Suppressor macrophage treated with lipopolysaccharide for 1 hour (primary cell): ENCODE data around the gene USP49.

Experiments used
- DNase-seq, 3 donors: peaks; one replicate each; pipeline ENCODE4 v3.0.0-alpha.2; 2020 to 2022

USP49 gene

DNA sequence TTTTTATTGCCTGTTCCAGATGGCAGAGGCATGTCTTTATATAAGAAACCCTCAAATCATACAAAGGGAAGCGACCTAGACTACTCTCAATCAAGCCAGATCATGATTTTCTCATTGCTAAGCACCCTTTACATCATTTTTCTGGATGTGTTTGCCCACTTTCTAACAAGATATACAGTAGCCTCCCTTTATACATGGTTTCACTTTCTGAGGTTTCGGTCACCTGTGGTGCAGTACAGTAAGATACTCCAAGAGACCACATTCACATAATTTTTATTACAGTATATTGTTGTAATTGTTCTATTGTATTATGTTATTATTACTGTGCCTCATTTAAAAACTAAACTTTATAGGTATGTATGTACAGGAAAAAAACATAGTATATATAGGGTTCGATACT lies 84.1 kb downstream of the USP49 start:
- DNase-seq, result no peak

DNA sequence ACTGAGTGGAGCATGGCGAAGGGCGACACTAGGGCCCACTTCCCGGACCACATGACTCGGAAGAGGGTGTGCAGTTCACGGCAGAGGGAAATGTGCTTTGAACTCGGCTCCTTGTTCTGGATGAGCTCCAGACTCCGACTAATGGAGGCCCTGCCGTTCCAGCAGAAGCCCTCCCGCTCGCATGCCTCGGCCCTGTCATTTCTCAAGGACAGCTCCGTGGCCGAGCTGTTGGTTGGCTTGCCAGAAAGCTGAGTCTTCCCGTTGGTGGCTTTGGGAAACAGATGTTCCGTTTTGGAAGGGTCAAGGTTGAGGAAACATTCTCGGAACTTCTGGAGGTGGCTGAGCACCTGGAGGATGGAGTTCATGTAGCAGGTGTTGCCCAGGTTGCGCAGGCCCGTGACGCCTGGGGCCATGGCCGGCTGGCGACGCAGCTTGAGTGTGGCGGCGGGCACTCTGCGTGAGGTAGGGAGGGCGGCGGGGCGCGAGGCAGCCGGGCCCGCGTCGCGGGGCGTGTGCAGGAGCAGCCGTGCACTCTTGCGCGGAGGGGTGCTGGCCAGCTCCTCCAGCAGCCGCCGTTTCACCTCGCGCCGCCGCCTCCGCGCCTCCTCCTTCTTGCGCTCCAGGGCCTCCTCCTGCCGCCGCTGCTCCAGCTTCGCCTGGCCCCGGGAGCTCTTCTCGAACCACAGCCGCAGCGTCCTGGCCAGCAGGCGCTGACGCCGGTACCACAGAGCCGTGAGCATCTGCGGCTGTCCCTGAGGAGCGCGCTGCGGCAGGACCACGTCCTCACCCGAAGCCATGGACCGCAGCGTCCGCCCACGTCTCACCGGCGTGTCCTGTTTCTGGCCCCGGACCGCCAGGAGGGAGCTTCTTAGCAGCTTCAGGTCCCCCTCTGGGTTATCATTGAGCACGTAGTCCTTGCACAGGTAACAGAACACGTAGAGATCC lies 89.1 kb downstream of the USP49 start:
- no peak for DNase-seq

DNA sequence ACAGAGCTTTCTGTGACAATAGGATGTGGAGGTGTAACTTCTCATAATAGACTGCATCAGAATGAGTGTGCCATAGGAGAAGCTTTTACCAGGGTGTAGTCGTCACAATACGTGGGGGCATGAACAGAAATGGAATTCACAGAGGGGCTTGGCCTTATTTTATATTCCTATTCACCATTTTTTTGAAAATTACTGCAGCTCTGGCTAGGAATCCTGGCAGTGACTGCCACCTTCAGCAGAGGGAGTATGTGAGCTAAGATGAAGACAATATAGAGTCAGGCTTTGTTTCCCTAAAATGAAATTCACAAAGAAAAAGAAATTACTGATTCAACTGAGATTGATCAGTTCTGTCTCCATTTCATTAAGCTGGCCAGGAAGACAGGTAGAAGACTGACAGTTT lies 93.8 kb downstream of the USP49 start:
- DNase-seq, result peak in 2 of 3 donors; percentile 20 to 27

DNA sequence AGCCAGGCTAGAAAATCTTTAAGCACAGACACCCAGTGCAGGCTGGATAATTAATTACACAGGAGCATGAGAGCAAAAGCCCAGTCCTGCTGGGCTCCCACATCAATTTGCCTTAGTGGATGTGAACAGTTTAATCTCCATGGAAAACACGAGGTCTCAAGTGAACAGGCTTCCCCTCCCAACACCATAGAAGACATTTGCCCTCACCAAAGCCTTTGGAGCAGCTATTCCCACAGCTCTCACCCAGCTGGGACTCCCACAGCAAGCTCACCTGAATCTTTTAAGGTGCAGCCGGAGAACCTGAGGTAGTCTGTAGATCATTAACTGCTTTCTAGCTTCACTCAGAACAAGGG lies 95.6 kb downstream of the USP49 start:
- no peak for DNase-seq

DNA sequence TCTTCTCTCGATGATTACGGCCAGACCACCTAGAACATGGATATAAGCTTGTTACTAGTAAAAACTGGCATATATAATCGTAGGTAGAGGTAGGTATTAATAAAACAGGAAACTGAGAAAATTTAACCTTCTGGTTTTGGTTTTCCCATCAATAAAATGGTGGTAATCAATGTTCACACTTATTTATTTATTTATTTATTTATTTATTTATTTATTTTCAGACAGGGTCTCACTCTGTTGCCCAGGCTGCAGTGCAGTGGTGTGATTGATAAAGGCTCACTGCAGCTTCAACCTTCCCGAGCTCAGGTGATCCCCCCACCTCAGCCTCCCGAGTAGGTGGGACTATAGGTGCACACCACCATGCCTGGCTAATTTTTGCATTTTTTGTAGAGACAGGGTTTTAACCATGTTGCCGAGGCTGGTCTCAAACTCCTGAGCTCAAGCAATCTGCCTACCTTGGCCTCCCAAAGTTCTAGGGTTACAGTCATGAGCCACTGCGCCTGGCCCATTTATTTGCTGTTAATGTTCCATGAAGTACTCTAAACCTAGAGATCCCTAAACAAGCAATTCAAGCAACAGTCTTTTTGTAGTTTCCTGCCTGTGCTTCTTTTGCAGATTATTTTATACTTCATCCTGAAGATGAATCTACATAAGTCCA lies 96.1 kb downstream of the USP49 start:
- DNase-seq, result no peak

DNA sequence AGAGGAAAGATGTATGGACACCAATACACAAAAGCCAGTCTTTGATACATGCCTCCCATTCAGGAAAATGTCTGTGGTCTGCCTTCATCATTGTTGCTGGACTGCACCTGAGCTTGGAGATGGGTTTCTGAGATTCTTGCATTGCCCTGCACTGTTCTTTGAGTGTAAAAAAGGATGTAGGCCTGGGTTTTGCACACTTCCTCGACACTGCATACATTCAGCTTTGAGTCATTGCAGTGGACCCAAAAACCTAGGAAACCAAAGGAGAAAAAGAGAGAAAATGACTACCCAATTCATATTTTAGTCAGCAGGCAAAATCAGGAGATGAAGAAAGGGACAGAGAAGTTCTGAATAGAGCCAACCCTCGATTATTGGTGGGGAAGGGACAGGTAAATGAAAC lies 98.7 kb downstream of the USP49 start:
- DNase-seq, result no peak

DNA sequence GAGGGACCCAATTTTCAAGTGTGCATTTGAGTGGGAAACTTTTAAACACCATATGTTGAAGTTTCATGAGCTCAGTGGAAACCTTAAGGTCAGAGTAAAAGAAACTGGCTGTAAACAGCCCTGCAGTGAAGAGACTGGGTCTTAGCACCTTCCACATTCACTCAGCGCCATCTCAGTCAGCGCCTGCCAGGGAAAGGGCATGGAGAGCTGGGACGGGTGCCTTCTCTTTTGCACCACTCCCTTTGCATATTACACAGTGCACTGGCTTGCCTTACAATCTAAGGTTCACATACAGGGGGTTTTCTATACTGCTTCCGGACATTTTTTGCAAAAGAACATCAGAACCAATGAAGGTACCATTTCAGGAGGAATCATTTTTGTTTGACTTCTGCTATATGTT lies 103.2 kb downstream of the USP49 start:
- no peak for DNase-seq

DNA sequence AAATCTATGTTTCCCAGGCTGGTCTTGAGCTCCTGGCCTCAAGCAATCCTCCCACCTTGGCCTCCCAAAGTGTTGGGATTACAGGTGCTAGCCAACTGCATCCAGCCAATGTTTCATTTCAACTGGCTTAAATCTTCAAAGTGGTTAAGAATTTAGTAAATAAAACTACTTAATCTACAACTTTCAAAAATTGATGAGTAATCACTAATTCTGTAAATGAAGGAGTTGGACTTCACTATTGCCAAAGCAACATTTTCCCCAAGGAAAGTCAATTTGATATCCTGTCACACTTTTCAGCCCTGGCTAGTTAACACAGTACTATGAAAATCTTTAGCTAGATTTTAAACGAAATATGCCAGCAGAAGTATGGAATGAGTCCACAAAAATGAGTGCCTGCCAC lies 103.9 kb downstream of the USP49 start:
- no peak for DNase-seq

DNA sequence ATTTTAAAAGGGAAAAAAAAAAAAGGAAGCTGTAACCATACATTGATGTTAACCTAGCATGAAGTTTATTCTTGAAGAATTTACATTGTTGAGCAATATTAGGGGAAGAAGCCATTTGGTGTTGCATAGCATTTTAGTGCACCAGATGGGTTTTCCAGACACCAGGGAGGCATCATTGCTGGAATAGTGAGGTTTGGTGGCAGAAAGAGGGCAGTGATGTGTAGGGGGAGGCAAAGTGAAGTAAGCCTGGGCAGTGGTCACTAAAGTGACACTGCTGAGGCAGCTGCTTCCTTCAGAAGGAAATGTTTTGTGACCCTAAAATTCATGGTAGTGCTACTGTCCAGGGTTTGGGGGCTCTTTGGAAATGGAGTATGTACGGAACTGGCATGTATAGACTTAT lies 105.1 kb downstream of the USP49 start:
- DNase-seq, result peak; percentile 68 to 87 (median 73)

DNA sequence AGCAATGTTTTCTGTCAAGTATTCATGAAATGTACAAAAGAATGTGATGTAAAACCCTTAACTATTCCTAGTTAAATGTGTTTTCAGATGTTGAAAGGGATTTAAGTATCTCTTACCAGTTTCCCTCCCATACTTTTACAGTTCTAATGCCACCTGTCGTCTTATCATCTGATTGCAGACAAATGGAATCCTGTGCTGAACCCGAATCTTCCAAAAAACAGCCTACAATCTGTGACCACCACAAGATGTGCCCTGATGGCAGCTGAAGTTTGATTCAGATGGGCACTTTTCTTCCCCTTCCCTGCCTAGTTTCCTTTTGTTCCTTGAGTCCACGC lies 105.8 kb downstream of the USP49 start:
- DNase-seq, result no peak

DNA sequence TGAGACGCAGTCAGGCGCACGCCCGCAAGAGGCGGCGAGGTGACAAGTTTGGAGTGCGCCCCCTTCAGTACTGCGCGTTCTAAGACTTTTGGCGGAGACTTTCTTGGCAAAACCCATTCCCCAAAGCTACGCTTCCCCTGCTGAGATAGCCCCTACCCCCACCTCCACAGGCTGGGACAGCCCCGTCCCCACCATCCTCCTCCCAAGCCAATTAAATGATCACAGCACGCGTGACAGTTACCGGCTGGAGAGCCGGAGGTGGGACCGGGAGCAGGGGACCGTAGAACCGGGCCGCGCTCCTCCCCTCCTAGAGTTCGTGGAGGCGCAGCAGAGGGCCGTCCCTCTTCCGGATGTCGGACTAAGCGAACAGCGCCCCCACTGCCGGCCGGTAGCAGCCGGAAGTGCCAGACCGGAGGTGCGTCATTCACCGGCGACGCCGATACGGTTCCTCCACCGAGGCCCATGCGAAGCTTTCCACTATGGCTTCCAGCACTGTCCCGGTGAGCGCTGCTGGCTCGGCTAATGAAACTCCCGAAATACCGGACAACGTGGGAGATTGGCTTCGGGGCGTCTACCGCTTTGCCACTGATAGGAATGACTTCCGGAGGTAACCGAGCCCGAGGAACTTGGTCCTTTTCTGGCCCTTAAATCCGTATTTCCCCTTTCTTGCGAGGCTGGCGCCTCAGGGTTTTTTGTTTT lies 107.8 kb downstream of the USP49 start, which contains the start of gene TOMM6:
Gene TOMM6, plus strand, starts transcription at position 476 of the 699 bp plus-strand sequence. Its CDS starts 4 bp downstream, at position 480.
- peak; percentile 96 to 98 (median 97) for DNase-seq

DNA sequence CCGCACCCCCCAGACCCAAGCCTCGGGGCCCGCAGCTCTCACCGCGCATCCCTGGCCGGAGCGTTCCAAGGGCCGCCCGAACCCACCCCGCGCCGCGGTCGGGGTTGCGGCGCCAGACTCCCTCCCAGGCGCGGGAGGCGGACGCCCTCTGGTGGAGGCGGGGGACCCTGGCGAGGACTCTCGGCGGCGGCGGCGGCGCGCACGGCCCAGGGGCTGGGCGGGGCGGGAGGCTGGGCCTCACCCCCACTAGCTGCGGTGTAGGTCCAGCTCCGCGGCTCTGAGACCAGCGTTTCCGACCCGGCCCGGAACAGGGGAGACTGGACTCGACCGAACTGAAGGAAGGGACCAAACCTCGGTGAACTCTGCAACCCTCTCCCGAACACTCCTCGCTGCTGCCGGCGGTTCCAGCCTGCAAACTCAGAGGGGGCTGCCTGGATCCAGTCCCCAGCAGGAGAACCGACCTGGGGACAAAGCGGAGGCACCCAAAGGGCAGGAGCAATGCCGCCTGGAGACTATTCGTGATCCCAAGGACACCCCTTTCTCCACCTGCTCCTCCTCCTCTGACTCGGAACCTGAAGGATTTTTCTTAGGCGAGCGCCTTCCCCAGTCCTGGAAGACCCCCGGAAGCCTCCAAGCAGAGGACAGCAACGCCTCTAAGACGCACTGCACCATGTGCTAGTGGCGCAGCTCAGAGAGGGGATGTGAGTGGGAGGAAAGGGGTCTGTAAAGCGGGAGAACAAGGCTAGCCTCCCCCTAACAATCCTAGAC lies 108.5 kb downstream of the USP49 start:
- peak; percentile 85 to 97 (median 93) for DNase-seq

DNA sequence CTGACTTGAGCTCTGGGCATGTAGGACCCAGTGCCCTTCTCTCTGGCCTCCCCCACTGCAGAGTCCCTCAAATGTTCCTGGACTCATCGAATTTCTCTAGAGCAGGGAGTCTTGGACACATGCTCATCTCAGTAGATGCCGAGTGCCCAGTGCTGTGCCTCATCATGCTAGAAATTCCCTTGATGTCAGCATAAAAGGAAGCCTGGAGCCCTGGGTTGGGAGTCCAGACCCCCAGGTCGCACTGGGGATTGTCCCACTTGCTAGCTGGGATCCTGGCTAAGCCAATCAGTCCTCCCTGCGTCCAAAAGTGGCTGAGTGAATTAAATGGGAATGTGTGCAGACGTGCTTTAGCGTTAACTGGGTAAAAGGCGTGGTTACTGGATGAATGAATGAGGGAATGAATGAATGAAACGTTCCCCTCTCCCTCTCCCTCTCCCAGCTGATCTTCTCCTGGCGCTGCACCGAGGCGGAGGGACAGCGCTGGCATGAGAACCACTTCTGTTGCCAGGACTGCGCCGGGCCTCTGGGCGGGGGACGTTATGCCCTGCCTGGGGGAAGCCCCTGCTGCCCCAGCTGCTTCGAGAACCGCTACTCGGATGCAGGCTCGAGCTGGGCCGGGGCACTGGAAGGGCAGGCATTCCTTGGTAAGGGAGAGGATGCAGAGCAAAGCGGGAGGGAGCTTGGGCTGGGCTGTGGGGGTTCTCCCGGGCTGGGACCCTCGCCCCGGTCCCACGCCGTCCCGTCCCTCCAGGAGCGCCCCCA lies 109.3 kb downstream of the USP49 start:
- no peak for DNase-seq

DNA sequence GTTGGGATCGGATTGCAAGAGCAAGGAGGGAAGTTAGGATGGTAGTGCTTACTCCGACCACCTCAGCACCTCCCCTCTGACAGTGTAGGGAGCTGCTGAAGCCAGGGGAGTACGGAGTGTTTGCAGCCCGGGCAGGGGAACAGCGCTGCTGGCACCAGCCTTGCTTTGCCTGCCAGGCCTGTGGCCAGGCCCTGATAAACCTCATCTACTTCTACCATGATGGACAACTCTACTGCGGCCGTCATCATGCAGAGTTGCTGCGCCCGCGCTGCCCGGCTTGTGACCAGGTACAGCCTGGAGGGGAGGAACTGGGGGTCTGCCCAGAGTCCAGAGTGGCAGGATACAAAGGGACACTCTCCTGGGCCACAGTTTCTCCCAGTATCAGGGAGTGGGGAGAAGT lies 109.9 kb downstream of the USP49 start:
- DNase-seq, result no peak

DNA sequence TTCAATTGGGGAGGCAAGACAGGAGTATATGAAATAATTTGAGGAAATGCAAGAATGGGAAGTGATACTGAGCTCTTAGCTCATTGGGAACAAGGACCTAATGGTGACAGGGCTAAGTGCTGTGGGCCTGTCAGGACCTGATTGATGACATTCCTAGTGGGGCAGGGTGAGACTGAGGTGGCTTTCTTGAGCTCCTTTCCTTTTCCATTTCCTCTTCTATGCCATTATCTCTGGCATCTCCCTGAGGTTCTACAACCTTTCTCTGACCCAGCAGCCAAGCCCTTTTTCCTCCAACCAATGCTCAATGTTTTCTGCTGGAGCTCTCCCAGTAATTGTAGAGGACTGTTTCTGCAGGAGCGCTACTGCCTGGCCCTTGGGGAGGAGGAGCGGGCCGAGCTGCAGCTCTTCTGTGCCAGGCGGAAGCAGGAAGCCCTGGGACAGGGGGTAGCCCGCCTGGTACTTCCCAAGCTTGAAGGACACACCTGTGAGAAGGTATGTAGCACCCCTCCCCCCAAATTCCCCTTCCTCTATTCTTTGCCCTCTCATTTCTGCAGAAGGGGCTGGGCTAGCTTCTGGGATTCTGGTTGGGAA lies 110.5 kb downstream of the USP49 start:
- peak; percentile 84 to 89 (median 86) for DNase-seq

DNA sequence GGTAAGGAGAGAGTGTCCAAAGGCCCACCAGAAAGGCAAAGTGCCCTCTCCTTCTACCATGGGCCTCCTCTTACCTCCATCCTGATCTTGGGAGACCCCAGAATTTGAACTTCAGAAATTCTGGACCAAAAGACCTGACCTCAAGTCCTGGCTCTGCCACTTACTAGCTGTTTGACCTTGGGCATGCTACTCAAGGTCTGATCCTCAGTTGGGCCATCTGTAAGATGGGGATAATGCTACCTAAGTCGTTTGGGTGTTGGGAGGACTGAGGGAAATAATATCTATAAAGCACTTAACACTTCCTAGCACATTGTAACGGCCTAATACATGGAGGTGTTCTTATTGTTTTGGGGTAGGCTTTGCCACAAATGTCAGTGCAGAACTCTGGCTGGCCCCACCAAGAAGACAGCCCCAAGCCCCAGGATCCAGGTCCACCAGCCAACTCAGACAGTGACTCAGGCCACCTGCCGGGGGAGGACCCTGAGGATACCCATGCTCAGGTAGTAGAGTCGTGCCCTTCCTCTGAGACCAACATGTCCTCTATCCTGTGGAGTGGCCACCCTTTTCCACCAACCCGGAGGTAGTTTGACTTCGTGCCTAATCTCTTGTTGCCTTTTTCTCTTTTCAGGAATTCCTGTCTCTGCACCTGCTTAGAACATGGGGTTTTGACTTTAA lies 111.9 kb downstream of the USP49 start:
- DNase-seq, result no peak

DNA sequence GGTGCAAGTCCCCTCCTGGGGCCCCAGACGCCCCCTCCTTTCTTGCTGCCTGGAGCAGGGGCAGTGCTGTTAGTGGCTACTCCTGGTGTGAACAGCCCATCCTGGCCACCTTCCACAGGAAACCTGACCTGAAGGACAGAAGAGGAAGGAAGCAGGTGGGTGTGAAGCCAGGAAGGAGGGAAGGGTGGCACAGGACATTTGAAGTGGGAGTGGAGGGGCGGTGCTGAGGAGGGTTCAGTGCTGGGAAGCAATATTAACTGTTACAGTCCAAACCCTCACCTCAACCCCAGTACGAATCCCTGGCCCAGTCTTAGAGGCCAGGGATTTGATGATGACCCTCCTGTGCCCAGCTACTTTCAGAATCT lies 113.8 kb downstream of the USP49 start:
- no peak for DNase-seq

DNA sequence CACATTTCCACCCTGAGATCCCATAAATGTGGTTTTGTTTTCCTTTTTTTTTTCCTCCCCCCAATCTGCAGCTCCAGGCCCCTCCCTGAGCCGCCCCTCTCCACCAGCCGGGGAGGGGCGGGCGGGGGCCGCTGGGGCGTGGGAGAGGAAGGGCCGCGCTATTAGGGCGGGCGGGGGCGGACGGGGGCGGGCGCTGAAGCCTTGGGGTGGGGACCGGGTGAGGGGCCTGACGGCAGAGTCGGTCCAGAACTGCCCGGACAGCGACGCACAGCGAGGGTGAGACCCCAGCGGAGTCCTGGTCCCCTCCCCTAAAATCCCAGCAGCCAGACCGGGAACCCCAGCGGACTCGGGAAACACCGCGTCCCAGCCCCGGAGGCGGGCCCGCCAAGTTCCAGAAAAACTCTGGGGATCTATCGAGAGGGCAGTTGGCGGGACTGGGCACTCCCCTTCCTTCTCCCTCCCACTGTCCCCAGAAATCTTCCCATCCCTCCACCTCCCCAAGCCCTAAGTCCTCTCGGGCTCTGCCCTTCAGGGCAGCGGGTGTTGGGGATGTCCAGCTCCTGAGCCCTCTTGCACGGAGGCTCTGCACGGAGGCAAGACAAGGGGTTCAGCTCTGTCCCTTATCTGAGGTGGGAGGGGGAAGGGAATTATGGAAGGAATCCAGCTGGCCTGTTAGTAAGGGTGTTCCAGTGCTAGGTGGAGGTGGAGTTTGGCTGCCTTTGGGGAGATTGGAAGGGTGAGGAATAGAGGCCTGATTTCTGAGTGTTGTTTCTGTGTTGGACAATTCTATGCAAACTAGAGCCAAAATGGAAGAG lies 114.4 kb downstream of the USP49 start, which contains the start of gene PRICKLE4:
Gene PRICKLE4, plus strand, starts transcription at position 232 of the 815 bp plus-strand sequence. CDS start 2,692 bp downstream, outside the sequence.
- DNase-seq, result peak; percentile 67 to 90 (median 72)

DNA sequence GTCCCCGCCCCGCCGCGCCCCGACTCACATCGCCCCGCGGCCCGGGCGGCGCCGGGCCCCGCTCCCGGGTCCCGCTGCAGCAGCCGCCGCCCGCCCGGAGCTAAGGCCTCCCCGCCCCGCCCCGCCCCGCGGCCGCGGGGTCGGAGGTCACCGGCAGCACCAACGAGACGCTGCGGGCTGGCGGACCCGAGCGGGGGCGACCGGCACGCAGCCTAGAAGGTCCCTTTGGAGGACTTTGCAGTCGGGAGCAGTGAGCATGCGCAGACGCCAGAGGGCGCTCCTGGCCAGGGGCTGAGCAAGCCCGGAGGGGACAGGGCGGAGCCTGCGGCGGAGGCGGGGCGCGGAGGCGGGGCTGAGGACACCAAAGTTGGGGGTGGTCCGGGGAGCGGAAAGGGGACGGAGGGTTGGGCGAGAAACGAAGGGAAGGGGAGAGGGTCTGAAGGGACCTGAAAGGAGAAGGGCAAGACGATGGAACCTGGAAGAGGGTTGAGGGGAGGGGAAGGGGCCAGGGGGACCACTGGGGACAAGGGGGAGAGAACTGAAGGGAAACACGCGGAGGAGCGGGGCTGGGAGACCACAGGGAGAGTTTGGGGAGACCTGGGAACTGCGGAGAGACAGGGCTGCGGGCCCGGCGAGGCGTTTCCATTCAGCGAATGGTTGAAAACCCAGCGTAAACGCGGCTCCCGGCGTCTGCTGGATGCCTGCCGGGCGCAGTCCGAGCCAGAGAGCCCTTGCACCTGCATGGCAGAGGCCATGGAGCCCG lies 115.2 kb downstream of the USP49 start, which contains the start of gene FRS3:
Gene FRS3, minus strand, starts transcription at position 113 of the 763 bp plus-strand sequence. CDS start 2,913 bp downstream, outside the sequence.
- DNase-seq, result peak; percentile 98 to 99 (median 98)
